ENCODE measurements around the gene STX8.
"Not testable (repeated sequence)": the region's sequence is repeated elsewhere in the genome, so short reads cannot be mapped to it uniquely, and the experiment has no call there.

STX8 gene

DNA sequence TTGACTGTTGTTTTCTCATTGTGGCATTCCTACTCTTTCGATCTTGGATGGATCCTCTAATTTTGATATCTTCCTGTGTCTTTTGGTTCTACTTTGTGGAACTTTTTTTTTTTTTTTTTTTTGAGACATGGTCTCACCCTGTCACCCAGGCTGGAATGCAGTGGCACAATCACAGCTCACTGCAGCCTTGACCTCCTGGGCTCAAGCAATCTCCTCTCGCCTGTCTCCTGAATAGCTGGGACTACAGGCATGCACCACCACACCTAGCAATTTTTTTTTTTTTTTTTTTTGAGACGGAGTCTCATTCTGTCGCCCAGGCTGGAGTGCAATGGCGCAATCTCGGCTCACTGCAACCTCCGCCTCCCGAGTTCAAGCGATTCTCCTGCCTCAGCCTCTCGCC, 220.4 kb downstream of the STX8 start:
- not testable (repeated sequence) for DNase-seq (ENCODE audit: low read depth in 4 of 4, low spot score in 1 of 4)

DNA sequence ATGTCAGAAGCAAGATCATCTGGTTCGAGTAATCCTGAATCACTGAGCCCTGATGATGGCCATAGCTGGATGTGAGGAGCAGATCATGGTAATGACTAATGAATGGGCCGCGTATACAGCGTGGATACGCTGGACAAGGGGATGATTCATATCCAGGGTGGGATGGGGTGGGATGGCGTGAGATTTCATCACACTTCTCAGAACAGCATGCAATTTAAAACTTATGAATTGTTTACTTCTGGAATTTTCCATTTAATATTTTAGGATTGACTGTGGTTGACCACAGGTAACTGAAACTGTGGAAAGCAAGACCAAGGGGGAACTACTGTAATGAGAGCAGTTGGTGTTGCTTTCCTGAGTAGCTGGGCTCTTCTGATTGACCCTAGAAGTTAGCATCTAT, 225.5 kb downstream of the STX8 start:
- no peak for DNase-seq (ENCODE audit: low read depth in 4 of 4, low spot score in 1 of 4)

DNA sequence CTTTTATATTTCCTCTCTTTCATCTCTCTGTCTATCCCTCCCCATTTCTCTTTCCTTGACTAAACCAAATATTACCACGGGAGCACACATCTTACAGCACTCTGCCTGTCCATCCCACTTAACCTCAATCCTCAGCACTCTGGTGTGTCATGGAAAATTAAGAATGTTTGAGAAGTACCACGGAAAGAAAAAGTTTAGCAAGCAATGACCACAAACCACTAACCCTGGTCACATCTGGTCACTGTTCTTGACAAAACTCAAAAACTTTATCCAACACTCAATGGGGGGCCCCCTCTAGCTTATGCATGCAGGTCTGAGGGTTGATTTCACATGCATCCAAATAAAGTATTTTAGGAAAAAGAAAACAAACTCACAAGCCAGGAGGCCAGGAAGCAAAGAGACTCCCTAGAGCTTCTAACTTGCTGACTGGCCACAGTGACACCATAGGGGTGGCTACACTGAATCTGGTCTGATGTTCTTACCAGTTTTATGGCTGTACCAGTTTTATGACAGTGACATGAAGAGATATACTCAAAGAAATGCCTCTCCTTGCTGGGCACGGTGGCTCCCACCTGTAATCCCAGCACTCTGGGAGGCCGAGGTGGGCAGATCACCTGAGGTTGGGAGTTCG, 229.2 kb downstream of the STX8 start:
- no peak for DNase-seq (ENCODE audit: low read depth in 4 of 4, low spot score in 1 of 4)

DNA sequence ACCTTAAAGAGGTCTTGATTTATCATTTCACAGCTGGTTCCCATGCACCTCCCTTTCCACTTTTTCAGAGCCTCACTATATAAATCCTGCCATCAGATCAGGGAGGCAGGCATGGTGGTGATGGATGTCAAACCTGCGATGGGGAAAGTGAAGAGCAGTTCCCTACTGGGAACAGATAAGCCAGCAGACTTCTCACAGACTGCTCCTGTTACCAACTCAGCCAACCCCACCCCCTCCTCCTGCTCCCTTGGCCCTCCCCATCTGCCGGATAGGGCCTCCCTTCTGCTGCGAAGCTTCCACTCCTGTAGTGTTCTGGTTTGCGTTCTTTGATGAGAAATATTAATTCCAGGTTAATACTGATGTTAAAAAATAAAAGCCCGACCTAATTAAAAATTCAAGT, 232.1 kb downstream of the STX8 start:
- DNase-seq (ENCODE audit: low read depth in 4 of 4, low spot score in 1 of 4) = no peak

DNA sequence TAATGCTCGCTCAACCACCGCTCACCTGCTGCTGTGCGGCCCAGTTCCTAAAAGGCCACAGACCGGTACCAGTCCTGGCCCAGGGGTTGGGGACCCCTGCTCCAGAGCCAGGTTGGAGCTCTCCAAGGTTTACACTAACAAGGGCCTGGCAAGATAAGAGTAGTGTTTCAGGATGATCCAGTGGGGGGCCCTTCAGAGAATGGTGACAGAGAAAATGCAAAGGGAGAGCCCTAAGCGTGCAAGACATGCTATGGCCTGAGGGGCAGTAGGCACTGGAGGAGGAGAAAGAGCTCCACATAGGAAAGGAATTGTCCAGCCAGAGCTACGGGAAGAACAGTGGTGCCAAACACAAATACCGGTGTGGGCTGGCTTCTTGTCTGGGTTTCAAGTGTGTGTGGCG, 233.4 kb downstream of the STX8 start:
- DNase-seq (ENCODE audit: low read depth in 4 of 4, low spot score in 1 of 4) = no peak

DNA sequence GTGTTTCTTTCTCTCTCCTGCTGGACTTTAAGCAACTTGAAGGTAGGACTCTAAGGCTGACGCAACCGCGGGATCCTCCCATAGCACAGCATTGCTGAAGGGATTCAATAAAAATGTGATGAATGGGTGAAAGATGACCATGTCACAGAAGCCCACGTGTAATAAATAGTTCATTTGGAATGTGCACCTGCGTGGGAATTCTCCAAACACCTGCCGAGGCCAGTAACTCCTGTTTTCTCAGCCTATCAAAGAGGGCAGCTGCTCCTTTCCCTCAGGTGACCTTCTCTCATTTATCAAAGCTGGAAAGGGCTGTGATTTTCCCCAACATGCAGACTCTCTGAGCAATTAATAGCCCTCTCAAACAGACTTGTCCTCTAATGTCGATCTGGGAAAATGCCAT, 235.7 kb downstream of the STX8 start:
- no peak for DNase-seq (ENCODE audit: low read depth in 4 of 4, low spot score in 1 of 4)

DNA sequence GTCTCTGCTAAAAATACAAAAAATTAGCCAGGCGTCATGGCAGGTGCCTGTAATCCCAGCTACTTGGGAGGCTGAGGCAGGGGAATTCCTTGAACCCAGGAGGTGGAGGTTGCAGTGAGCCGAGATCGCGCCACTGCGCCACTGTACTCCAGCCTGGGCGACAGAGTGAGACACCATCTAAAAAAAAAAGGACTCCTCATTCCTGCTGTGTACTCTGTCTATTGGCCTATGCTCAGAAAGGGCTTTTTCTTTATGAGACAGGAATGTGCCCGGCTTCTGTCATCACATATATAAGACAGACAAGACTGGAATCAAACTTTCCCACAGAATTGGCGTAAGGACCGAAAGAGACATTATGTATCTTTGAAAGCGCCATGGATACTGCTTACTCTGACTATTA, 236.1 kb downstream of the STX8 start:
- DNase-seq (ENCODE audit: low read depth in 4 of 4, low spot score in 1 of 4) = not testable (repeated sequence)

DNA sequence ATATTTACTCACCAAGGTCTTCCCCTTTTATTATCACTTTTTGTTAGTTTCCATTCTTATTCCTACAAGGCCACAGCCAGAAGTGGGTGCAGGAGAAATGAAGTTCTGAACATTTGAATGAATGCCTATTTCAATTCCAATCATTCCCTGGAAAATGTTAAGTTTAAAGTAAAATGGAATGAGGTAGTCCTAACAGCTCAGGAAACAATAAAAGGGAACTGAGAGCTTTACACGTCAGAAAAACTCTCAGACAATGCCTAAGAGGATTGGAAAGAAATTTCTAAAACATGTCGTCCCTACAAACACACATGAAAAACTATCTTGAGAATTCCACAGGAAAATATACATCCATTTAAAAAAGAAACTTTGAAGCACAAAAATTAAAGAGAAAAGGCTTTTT, 238.8 kb downstream of the STX8 start:
- no peak for DNase-seq (ENCODE audit: low read depth in 4 of 4, low spot score in 1 of 4)

DNA sequence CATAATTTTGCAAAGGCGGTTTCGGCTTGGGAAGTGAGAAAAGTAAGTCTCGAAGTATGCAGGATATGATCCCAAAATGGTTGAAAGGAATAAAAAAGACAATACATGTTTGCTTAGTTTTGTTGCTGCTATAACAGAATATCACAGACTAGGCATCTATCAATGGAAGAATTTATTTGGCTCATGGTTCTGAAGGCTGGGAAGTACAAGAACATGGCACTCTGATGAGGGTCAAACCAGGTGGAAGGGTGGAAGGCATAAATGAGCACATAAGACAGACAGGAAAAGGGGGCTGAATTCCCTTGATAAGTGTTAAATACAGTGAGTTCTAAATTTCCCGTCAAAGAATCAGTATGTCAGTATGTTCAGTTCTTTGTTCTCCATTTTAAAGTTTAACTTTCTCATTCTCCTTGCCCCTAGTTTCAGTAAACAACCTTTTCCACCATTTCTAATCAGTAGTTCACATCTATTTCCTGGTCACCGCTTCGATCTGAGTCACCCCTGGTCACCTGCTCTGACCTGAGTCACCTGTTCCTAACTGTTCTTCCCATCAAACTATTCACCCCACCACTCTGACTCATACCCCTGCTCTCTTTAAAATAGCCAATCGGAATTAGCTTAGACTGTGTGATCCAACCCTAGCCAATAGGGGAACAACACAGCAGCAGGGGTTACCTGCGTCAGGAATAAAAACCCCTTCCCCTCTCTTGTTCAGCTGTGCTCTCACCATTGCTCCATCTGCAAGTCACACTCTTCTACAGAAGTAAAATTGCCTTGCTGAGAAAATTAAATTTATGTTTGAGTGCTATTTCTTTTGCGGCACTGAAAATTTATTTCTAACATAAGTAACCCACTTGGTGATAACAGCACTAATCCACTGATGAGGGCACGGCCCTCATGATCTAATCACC, 240.8 kb downstream of the STX8 start:
- DNase-seq (ENCODE audit: low read depth in 4 of 4, low spot score in 1 of 4) = no peak

DNA sequence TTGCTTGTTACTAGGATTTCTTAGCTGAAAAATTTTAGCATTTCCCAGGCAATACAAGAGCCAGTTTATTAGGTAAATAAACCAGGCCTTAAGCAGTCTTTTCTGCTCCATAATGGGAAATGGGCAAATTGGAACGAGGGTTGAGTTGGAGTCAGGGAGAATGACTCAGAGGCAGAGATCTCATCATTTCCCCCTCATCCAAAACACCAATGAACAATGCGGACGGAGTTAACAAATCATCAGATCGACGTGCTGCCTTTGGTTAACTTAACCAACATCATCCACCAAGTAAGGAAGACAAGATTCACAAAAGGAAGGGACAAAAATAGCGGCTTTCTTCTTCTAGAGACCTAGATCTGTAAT, 243.5 kb downstream of the STX8 start:
- DNase-seq (ENCODE audit: low read depth in 4 of 4, low spot score in 1 of 4) = no peak

DNA sequence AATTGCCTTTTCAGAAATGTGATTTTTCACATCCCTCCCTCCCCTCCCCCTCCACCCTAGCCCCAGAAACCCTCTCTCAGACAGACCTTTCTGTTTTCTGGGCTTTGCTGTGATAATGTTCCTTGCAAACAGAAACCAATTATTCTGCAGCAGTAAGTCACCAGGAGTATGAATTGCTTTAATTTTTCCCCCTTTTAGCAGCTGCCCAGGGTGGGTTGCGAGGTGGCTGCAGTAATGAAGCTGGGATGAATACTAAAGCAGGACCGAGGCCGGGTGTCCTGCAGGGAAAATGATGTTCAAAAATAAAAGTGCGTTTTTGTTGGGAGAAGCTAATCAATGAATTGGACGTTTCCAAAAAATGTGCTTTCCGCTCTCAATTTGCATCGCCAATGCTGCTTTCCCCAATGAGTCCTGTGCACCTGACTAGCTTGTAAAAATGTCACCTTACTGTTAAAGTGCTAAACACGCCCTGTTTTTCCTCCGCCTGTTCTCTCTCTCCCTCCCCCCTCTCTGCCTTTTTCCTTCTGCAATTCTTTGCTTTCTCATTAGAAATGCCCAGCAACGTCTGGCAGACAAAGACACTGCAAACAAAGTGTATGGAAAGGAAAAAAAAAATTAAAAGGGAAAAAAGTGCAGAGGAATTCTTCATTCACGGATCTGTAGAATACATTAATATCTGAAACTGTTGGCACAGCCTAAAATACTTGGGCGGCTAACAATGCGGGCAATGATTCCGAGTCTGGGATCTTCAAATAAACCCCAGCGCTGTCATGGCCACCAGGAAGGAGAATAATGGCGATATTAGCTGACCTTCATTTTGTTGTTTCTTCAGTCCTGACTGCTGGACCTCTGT, 244.1 kb downstream of the STX8 start:
- no peak for DNase-seq (ENCODE audit: low read depth in 4 of 4, low spot score in 1 of 4)

DNA sequence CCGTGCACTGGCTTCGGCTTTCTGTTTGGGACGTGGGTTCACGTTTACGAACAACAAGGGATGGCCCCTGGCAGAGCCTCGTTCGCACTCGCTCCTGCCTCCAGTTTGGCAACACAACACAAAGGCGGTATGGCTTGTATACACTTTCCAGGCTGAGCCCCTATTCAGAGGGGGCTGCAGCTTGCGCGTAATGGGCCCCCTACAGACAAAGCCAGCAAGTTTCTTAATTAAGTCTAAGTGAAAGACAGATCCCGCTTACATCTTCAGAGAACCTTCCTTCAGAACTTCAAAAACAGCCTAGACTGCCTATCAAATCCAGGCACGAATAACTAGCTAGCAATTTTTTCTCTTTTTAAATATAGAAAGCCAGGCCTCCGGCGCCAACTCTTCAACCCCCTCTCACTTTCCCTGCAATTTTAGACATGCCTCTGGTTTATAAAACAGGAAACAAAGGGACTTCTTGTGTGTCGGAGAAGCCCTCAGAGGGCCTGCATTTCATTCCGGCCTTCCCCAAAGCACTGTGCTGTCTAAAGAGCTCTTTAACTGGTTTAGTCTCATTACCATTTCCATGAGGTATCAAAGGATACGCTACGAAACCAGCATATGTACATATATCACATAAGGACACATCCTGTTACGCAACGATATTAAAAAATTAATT, 244.9 kb downstream of the STX8 start:
- no peak for DNase-seq (ENCODE audit: low read depth in 4 of 4, low spot score in 1 of 4)

DNA sequence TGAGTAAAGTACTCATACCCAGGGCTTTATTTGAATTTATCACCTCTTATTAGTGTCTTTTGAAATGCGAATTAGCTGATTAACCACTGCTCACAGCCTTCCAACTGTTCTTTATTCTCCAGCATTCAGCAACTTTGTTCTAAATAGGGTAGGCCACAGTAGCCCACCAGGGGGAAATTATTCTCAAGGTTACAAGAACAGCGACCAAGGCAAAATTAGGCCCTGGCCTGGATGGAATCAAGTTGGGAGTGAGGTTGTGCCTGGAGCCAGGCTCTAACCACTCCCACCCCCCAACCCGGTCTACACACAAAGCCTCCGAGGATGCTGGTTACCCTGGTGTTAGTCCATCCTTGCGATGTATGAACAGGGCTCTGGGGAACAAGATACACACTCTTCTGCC, 245.5 kb downstream of the STX8 start:
- no peak for DNase-seq (ENCODE audit: low read depth in 4 of 4, low spot score in 1 of 4)

DNA sequence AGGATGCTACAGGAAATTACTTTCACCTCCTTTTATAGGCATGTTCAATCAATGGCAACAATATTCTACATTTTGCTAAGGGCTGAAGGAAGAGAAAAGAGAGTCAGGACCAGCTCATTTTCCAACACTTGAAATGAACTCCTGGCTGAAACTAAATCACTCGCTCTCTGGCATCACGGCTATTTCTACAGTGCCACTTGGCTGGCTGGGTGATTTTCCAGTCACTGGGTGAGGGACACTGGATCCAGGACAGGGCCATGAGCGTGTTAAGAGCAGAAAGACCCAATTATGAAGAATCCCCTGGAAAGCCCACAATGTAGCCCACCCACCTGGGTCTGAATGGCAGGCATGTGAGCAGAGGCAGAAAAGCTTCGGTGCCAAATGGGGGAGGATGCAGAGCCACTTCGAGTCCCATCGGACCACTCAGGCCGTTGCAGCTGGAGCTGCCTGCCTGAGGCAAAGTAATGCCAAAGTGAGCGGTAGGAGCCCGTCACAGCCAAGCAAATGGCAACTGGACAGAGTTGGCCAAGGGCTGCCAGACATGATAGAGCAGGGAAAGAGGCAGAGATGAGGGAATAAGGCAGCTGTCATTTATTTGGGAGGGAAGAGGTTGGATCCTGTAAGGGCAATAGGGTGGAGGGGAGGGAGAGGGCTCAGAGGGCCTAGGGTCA, 246.2 kb downstream of the STX8 start:
- no peak for DNase-seq (ENCODE audit: low read depth in 4 of 4, low spot score in 1 of 4)

DNA sequence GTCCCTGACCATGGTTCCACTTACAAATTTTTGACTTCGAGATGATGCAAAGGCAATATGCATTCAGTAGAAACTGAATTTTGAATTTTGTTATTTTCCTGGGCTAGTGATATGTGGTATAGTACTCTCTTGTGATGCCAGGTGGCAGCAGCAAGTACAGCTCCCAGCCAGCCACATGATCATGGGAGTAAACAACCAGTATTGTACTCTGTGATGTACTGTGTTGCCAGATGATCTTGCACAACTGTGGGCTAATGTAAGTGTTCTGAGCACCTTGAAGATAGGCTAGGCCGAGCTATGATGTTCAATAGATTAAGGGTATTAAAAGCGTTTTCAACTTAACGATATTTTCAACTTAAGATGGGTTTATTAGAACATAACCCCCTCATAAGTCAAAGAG, 250.8 kb downstream of the STX8 start:
- no peak for DNase-seq (ENCODE audit: low read depth in 4 of 4, low spot score in 1 of 4)

DNA sequence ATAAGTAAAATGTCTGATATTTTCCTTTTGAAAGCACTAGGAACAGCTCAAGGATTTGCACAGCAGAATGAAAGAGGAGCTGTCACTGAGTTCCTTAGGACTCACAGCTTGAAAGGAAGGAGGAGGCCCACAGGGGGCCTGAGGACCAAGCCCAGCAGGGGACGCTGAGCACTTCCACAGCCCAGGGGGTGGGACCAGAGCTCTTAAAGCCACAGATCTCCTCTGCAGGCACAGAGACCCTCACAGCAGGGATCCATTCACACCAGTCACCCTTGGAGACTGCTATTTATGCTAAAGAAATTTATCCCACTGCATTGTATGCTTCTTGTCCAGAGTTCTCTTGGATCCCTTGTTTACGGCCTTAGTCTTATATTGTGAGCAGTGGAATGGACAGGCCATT, 253.3 kb downstream of the STX8 start:
- DNase-seq (ENCODE audit: low read depth in 4 of 4, low spot score in 1 of 4) = no peak

DNA sequence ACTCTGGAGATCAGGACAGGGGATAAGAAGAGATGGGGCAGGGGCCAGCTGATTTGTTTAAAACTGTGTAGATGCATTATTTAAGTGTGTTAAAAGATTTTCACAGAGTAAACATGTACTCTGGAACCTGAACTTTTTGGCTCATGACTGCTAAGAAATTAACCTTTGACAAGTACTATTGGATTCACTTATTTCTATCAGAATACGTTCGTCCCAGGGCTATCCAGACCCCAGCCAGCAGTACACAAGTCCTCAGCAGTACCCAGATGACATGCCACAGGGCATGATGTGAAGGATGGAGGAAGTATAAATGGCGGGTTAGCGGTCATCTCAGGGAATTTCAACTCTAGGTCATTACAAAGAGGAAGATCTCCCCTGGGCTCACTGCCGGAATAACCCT, 253.7 kb downstream of the STX8 start:
- DNase-seq (ENCODE audit: low read depth in 4 of 4, low spot score in 1 of 4) = no peak

DNA sequence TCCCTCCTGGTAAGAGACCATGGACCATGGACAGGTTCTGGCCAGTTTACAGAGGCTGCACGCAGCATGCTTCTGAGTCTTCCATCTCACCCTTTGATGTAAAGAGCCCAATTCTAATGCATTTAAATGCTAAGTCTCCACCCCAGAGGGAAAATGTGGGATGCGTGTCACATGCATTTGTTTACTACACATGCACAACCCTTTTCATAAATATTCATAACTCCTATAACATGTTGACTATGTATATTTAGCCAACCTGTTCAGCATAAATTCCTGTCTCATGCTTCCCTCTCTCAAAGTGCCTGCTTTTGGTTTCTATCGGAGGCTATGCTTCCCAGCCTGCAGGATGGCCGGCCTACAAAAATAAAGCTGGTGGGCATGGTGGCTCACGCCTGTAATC, 260.3 kb downstream of the STX8 start:
- no peak for DNase-seq (ENCODE audit: low read depth in 4 of 4, low spot score in 1 of 4)

DNA sequence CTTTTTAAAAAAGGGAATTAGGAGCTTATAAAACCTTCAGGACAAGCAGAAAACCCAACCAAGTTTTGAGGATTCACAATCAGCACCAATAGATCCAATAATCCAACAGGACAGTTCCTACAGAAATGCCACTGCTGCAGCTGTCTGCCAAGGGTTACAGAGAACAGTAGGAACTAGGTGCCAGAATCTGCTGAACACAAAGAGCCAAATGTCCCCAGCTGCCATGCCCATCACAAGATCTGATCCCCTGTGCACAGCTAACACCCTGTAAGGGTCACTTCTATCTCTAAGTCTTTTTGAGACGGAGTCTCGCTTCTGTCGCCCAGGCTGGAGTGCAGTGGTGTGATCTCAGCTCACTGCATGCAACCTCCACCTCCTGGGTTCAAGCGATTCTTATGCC, 262.3 kb downstream of the STX8 start:
- no peak for DNase-seq (ENCODE audit: low read depth in 4 of 4, low spot score in 1 of 4)

DNA sequence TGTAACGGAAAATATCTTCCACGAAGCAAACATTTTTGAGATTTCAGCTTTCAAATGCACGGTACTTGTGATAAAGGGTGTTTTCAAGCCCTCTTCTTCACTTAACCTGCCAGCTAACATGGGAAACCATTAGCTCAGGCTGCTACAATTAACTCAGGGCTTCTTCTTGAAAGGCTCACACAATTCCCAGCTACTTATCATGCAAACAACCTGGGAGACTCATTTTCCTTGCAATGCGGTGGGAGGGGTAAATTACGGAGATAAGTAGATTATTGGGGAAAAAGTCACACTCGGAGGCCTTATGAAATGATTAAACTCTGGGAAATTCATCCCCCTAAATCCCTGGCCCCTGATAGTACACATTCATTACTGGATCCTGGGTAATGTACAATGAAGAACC, 266.4 kb downstream of the STX8 start:
- no peak for DNase-seq (ENCODE audit: low read depth in 4 of 4, low spot score in 1 of 4)

DNA sequence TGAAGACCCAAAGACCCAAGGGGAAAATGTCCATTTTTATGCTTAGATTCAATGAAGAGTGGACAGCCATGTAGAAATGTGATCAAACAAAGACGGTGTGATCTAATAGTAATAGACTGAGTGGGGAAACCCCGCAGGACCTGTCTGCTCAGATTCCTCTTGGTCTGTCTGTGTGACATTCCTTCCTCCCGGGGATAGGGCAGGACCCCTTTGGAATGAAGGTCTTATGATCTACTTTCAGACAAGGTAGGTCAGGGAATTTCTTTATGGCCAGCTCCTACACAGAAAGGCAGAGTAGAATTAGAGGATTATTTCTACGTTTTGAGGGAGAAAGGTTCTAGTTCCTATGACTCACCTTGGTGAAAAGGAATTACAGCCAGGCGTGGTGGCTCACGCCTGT, 267.6 kb downstream of the STX8 start:
- no peak for DNase-seq (ENCODE audit: low read depth in 4 of 4, low spot score in 1 of 4)
